ENCODE data around the gene CDK19.

The CDK19 gene

DNA sequence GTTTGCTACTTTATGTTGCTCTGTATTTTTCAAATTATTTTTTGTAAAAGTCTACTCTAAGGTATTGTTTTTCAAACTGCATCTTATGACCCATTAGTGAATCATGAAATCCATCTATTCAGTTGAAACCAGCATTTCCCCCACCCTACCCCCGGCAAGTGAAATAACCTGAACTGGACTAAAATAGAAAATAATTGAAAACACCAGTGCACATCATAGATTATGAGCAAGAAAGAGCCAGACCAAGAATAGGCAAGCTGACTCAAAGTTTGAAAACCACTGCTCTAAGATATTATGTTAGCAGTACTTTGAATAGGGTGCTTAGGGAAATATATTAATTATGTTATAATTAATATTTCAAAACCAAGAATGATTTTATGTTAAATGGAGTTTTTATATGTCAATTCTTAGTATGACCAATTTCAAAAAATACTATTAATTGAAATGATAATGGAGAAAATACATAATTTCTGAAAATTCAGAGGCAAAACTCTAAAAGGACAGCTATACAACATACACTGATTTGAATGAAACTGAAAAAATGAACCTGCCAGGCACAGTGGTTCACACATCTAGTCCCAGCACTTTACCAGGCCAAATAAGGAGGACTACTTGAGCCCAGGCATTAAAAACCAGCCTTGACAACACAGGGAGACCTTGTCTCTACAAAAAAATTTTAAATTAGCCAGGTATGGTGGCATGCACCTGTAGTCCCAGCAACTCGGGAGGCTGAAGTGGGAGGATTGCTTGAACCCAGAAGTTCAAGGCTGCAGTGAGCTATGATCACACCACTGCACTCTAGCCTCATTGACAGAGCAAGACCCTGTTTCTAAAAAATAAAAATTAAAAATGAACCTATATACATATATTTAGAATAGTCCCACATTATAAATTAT is 112.0 kb downstream of the CDK19 start:
- no peak for DNase-seq

GRCh38 chr6:110699780-110700179 is 115.5 kb downstream of the CDK19 start:
- no peak for DNase-seq

- no peak for DNase-seq
Measured at GRCh38 chr6:110693994-110694393, 121.3 kb downstream of the CDK19 start.

- DNase-seq = no peak
Measured at GRCh38 chr6:110693296-110693695, 122.0 kb downstream of the CDK19 start.

DNA sequence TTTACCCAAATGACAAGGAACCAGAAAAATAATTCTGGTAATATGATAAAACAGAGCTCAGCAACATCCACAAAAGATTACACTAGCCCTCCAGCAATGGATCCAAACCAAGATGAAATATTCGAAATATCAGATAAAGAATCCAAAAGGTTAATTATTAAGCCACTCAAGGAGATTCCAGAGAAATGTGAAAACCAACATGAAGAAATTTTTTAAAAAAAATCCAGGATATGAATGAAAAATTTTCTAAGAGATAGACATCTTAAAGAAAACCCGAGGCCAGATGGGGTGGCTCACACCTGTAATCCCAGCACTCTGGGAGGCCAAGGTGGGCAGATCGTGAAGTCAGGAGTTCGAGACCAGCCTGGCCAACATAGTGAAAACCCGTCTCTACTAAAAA is 124.4 kb downstream of the CDK19 start:
- DNase-seq = no peak

DNA sequence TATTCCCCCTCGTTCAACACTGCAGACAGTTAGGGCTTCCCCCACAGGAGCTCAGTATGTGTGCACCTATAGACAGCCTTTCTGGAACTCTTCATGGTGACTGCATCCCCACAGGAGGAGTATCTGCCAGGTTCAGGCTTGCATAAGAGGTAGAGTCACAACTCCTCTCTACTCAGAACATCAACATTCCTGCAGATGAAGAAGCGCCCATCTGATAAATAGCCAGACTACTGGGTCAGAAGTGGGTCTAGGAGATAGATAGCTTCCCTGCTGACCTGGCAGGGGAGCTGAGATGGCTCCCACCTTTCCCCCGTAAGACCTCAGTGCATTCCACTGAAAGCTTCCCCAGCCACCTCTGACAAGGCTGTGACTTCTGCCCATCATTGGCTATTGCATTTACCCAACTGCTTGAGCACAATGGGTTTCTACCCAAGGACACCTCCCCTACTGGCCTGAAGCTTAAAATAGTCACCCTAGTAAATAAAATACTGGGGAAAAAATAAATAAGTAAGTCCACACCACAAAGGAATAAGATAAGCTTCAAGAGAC is 125.1 kb downstream of the CDK19 start:
- DNase-seq = no peak

DNA sequence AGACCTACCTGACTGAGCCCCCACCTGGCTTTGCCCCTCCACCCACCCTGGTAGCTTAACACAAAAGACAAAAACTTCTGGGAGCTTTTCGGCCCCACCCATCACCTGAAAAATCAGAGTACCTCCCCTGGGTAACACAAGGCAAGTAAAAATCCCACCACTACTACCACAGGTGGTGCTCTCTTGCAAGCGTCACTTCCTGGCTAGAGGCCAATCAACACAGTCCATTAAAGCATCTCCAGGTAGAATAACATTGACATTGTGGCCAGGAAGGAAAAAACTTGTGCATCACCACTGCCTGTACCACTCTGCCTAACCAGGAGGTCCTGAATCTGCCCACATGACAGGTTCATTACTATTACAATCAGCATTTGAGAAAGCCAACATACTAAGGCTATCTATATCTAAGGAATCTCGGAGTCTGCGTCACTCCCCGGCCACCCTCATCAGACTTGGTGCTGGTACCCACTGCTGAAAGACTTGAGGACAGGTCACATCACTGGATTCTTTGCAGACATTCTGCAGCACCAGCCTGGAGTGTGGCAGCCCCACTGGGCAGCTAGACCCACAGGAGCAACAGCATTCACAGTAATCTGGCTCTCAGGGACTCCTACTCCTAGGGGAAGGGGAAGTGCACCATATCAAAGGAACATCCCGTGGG is 125.9 kb downstream of the CDK19 start:
- DNase-seq = no peak

DNA sequence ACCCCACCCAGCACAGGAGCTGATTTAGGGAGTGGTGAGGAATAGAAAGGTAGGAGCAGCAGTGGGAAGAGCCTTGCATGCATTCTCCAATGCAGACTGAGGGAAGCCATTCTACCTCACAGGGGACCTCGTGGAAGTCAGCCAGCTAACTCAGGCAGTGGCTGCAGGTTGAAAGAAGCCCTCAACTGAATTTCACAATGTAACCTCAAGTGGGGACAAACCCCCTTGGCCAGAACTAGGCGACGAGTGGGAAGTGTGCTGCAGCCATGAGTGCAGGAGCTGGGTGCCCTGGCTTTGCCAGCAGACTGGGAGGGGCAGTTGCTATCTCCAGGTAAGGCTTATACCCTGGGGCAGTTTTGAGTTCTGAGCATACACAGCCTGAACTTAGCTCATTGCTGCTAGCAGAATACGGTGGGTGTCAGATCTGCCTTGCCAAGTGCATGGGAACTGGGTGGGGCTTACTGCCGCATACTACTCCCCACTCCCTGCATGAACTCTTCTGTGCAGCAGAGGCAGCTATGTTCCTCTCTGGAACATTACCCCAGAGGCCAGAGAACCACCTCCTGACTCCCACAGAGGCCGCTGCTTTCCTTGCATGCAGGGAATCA is 126.5 kb downstream of the CDK19 start:
- peak in 1 of 51 donors; percentile 33 for DNase-seq

GRCh38 chr6:110687326-110687725 is 127.9 kb downstream of the CDK19 start:
- DNase-seq = no peak

GRCh38 chr6:110683241-110683640 is 132.0 kb downstream of the CDK19 start:
- no peak for DNase-seq

GRCh38 chr6:110682460-110682853 is 132.8 kb downstream of the CDK19 start:
- peak in 27 of 51 donors; percentile 2 to 87 (median 33) for DNase-seq

- no peak for DNase-seq
Measured at GRCh38 chr6:110681543-110682459, 133.5 kb downstream of the CDK19 start.

DNA sequence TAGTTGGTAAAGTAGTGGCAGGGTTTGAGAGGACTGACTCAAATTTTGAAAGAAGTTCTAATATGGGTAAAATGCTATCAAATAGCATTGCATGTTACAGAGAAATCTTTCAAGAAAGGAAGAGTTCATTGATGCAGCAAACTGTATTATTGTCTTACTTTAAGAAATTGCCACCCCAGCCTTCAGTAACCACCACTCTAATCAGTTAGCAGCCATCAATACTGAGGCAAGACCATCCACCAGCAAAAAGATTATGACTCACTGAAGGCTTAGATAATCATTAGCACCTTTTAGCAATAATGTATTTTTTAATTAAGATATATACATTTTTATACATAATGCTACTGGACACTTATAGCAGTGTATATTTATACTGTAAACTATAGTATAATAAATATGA is 138.9 kb downstream of the CDK19 start:
- no peak for DNase-seq

DNA sequence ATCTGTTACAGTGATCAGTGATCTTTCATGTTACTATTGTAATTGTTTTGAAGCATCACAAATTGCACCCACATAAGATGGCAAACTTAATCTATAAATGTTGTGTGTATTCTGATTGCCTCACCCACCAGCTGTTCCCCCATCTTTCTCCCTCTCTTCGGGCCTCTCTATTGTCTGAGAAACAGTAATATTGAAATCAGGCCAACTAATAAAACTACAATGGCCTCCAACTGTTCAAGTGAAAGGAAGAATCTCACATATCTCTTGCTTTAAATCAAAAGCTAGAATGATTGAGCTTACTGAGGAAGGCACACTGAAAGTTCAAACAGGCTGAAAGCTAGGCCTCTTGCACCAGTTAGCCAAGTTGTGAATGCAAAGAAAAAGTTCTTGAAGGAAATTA is 141.2 kb downstream of the CDK19 start:
- DNase-seq = no peak

DNA sequence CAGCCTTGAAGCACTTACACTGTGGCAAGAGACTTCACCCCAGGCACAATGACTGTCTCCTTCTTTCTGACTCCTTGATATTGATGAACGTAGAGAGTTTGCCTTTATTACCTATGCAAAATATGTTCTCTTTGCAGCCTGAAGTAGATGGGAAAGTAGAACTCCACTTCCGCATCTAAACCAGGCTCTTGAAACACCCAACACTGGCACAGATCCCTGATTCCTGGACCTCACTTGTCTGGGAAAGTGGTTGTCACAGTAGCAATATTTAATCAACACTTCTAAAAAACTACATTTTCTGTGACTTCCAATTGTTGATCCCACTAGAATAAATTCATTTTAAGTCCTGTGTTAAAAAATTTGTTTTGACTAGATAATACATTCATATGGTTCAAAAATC is 143.1 kb downstream of the CDK19 start:
- no peak for DNase-seq

GRCh38 chr6:110671447-110671846 is 143.8 kb downstream of the CDK19 start:
- DNase-seq = no peak

DNA sequence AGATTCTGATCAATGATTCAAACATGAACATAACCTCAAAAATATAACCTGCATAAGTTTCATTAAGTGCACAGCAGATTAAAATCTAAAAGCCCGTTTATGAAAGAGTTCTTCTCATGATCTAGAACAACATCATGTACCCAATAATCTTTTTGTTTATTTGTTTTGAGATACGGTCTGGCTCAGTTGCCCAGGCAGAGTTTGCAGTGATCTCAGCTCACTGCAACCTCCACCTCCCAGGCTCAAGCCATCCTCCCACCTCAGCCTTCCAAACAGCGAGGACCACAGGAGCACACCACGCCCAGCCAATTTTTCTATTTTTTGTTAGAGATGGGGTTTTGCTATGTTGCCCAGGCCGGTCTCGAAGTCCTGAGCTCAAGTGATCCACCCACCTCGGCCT is 149.7 kb downstream of the CDK19 start:
- DNase-seq = no peak

- DNase-seq = no peak
Measured at GRCh38 chr6:110664933-110665332, 150.3 kb downstream of the CDK19 start.

DNA sequence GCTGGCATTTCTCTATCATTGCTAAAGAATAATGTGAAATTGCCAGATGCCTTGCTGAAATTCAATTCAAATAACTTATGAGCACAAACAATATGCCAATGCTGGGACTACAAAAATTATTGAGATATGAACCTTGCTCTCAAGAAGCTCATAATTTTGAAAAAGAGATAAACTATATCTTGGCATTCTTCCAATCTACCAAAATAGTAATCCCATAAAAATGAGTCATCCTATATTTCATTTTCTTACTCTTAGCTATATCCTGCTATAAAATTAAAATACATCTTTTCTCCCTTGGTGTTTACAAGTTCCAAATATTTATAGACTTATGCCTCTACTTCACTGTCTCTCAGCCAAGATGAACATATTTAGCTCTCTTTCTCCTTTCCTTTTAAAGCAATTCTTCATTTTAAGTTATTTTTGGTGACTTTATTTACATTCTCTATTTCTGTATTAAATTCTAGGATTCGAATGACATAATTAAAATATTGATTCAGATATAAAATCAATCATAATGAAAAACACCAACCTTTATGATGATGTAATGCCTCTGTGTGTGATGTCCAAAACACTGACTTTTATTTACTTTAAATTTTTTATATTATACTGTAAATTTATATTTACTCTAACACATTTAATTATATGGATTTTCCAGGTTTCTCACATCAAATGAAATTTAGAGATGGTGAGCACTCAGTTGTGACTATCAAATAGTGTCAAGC is 152.6 kb downstream of the CDK19 start:
- no peak for DNase-seq

- no peak for DNase-seq
Measured at GRCh38 chr6:110661414-110661813, 153.9 kb downstream of the CDK19 start.
